GM10847 (cell line): Measurements from ENCODE around the gene RNF14.
A peak's percentile ranks its signal among the peaks of the same experiment; 100 is the strongest.

Experiments
- POLR2A ChIP-seq: IDR thresholded peaks from 2 replicates; pipeline ENCODE4 v1.6.1; 2011; ENCODE audit not compliant: insufficient read length; ENCODE audit errors: extremely low read depth

Gene RNF14

GRCh38 chr5:141997358-141997960 lies 28.6 kb downstream of the RNF14 start:
- TF ChIP-seq POLR2A = no peak

DNA sequence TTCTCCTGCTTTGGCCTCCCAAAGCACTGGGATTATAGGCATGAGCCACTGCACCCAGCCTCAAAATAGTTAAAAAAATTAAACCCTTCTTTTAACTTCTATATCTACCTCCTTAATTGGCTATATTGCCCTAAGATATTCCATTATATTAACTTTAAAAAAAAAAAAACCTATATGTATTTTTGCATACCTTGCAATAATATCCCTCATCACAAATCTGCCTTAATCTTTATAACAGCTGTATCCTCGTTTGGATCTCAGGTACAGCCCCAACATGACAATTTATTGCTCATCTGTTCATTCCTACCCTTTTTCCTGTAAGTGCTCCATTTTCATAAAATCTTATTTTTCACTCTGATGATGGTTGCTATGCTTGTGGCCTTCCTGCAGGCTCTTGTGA lies 31.3 kb downstream of the RNF14 start:
- no peak for TF ChIP-seq POLR2A

DNA sequence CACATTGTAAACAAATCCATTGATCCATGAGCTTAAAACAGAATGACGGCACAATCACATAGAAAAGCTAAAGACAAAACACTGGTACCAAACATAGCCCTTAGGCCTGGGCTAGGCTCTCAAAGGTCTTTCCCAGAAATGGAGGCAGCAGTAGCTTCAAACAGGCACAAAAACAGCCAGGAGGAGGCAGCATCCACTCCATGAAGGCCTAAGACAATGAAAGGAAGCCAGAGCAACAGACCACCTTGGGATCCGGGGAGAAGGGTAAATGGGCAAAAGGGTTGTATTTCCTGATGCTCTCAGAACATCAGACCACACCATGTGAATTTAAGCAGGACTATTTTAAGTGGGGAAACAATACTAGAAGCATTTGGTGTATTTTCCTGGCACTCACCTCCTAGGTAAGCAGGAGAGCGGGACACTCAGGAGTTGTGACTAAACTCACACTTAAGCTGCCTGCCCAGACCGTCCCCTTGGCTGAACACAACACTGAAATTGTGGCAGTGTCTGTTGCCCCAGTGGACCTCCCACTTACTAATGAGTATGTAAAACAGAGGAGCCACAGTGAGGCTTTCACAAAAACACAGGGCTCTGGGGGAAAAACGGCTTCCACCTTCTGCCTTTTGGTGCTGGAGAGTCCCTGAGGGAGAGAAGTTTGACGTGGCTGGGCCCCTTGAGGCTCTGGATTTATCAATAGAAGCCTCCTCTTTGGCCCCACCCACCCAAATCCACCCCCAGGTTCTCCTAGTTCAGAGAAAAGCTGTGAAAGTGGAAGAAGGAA lies 32.0 kb downstream of the RNF14 start:
- TF ChIP-seq POLR2A = no peak

DNA sequence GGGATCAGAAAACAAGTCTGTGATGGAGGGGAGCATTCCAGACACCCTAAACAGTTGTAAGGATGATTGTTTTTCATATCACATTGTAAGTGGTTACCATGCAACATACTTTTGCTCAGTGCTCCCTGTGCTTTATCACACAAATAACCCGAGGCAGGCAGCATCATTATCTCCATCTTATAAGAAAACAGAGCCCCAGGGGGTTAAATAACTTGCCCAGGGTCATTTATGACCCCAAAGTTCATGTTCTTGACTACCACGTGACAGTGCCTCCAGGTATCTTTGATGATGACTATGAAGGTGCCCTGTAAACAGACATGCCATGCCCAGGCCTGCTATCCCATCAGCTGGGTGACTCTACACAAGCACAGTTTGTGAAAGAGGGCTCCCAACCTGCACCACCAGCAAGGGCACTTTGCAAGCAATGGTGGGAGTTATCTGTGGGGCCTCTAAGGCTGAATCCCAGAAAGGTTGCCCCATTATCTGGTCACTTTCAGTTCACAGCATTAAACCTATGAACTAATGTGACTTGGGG lies 34.4 kb downstream of the RNF14 start:
- TF ChIP-seq POLR2A = no peak

DNA sequence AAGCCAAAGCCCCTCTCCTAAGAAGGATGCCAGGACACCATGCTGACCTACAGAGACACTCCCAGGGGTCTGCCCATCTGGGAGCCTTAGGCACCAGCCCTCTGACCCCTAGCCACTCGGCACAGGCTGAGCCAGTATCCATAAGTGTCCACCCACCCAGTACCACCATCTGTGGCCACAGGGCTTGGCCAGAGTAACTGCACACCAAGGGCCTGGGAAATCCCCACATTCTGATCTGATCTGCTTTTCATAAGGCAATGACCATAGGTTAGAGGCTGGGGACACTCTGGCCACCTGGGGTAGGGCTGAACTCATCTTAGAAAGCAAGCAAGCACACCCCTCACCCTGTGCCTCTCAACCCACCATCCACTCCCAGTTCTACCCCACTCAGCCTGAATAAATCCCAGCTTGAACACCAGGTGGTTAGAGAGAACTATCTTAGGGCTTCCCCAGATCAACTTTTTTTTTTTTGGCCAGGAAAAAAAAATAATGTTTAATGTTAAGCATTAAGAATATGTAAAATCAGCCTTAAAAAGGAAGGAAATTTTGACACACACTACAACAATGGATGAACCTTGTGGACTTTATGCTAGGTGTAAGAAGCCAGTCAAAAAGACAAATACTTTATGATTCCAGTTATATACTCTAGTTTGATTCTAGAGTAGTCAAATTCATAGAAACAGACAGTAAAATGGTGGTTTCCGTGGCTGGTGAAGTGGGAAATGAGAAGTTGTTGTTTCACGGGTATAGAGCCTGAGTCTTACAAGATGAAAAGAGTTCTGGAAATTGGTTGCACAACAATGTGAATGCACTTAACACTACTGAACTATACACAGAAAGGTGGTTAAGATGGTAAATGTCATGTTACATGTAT lies 37.7 kb downstream of the RNF14 start:
- no peak for TF ChIP-seq POLR2A

- TF ChIP-seq POLR2A = no peak
Observed at GRCh38 chr5:142007237-142007544, 38.3 kb downstream of the RNF14 start.

DNA sequence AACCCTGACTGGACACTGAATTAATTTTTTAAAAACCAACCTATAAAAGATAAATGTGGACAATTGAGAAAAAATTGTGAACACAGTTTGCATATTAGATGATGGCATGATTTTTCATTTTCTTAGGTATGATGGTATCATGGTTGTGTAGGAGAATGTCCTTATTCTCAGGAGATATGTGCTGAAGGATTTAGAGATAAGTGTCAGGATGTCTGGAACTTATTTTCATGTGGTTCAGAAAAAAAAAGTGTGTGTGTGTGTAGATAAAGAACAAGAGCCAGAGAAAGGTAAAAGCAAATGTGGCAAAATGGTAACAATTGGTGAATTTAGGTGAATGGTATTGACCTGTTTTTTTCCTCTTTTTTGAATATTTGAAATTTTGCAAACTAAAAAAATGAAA lies 39.9 kb downstream of the RNF14 start:
- no peak for TF ChIP-seq POLR2A

DNA sequence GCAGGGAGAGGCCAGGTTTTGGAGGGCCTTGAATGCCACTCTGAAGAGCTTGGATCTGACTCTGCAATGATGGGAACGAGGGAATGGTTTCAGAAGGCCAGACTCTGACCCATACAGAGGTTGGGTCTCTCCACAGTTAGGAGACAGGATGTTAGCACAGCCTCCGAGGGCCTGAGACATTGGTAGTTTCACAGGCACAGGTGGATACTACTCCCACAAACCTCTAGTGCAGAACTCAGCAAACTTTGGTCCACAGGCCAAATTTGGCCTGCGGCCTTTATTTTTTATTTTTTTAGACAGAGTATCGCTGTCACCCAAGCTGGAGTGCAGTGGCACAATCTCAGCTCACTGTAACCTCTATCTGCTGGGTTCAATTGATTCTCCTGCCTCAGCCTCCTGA lies 41.0 kb downstream of the RNF14 start:
- no peak for TF ChIP-seq POLR2A

DNA sequence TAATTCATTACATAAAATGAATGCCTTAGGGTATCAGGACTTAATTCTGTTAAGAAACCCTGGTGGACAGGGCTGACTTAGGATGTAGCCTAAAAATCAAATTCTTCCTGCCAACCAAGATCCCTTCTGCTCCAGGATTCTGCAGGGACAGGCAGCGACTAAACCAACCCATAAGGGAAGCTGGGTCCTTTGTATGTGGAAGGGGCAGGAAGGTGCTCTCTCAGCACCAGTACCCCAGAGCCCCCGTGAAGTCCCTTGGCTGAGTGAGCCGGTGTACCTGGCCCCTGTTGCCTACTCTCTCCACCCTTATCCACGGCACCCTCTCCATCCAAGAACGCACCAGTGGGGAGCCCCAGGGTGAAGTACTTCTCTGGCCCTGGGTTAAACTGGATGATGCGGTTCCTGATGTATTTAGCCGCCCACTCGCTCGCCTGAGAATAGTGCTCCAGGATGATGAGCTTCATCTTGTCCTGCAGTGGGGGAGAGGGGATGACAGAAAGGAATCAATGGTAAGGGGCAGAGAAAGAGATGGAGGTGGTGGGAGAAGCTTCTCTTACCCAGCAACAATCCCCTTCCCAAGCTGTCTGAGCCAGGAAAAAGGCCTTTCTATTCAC lies 42.8 kb downstream of the RNF14 start:
- no peak for TF ChIP-seq POLR2A

- no peak for TF ChIP-seq POLR2A
Observed at GRCh38 chr5:142012186-142012785, 43.4 kb downstream of the RNF14 start.

- TF ChIP-seq POLR2A = peak; percentile 46
Observed at GRCh38 chr5:142012792-142013388, 44.0 kb downstream of the RNF14 start, which contains the start of gene GNPDA1. GNPDA1 (minus strand) TSS chr5:142013027; CDS start chr5:142012035, 992 bp downstream.

GRCh38 chr5:142013734-142014521 lies 45.0 kb downstream of the RNF14 start:
- no peak for TF ChIP-seq POLR2A

GRCh38 chr5:142014911-142015584 lies 46.1 kb downstream of the RNF14 start:
- TF ChIP-seq POLR2A = no peak
